VCaP (cell line): Measurements from ENCODE around the gene SLC25A29.
"Not testable (repeated sequence)": the region's sequence is repeated elsewhere in the genome, so short reads cannot be mapped to it uniquely, and the experiment has no call there.

ENCODE experiments used
- H3K27ac ChIP-seq: fragments of 450-650 bp; 2 replicates; pipeline ENCODE4 v1.5.1; 2017
- TF ChIP-seq, protein P1 (sequence below): fragments of 450-650 bp; conservative IDR thresholded peaks from 2 replicates; pipeline ENCODE4 v1.5.1; 2017; ENCODE audit warnings: mild to moderate bottlenecking, moderate library complexity

The SLC25A29 gene

DNA sequence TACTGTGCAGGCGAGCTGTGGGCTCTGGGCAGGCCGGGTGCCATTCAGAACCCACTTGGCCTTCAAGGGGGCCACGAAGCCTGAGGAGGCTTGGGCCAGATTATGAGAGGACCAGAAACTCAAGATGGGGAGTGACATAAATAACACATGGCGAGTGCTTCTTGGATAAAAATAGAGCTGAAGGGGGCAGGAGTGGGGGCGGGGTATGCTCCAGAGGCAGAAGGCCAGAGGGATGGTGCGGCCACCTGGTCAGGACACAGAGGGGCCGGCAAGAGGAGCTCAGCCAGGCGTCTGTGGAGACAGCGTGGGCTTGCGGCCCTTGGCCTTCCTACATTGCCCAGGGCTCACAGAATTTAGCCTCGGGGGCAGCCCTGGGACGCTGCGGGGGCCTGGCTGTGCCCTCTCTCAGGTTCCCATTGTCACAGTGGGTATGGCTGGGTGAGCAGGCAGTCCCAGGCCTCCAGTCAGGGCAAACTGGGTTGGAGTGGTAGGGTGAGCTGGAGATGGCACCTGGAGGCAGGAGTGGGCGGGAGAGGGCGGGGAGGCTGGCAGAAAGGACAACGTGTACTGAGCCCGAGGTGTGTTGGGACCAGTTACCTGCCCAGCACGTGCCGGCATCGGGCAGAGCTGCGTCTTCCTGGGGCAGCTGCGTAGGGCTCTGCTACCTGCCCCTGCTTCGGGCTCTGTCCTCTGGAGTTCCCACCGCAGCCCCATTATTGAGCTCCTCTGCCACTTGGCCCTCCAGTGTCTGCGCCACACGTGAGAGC lies 7.4 kb upstream of the SLC25A29 start:
- TF ChIP-seq, protein P1, sequence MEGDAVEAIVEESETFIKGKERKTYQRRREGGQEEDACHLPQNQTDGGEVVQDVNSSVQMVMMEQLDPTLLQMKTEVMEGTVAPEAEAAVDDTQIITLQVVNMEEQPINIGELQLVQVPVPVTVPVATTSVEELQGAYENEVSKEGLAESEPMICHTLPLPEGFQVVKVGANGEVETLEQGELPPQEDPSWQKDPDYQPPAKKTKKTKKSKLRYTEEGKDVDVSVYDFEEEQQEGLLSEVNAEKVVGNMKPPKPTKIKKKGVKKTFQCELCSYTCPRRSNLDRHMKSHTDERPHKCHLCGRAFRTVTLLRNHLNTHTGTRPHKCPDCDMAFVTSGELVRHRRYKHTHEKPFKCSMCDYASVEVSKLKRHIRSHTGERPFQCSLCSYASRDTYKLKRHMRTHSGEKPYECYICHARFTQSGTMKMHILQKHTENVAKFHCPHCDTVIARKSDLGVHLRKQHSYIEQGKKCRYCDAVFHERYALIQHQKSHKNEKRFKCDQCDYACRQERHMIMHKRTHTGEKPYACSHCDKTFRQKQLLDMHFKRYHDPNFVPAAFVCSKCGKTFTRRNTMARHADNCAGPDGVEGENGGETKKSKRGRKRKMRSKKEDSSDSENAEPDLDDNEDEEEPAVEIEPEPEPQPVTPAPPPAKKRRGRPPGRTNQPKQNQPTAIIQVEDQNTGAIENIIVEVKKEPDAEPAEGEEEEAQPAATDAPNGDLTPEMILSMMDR, result no peak
- H3K27ac ChIP-seq, result no peak overlapping the region

DNA sequence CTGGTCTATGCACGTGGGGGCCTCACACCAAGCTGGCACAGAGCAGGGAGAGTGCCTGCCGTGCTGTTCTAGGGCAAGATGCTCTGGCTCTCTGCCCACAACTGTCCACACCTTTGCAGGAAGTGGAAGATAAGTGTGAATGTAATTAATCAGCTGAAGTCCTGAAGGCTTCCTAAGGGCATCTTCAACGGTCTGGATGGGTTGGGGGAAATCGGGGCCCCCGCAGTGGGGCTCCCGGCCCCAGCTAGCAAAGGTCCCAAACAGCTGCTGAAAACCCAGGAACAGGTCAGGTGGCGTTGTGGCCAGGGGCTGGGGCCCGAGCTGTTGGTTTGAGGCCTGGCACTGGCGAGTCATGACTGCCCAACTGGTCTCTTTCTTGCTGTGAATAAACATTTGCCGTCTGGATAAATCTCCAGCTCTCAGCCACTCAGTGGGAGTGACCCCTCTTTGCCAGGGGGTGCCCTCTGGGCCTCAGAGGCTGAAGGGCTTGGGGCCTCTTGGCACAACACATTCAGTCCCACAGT lies 6.7 kb upstream of the SLC25A29 start:
- TF ChIP-seq, protein P1, result no peak
- no peak overlapping the region for H3K27ac ChIP-seq

- not testable (repeated sequence) for H3K27ac ChIP-seq
Observed at GRCh38 chr14:100312110-100312876, 6.0 kb upstream of the SLC25A29 start.

- H3K27ac ChIP-seq, result peak overlapping the region; percentile 86
- TF ChIP-seq, protein P1, result no peak
Observed at GRCh38 chr14:100309028-100309737, 2.9 kb upstream of the SLC25A29 start.

- peak overlapping the region; percentile 86 for H3K27ac ChIP-seq
Observed at GRCh38 chr14:100308427-100308792, 2.2 kb upstream of the SLC25A29 start.

- TF ChIP-seq, protein P1, result 0 out of 2 replicates have a peak, but pooled peaks have one; percentile 16
- H3K27ac ChIP-seq, result peak overlapping the region; percentile 86
Observed at GRCh38 chr14:100307766-100308426, 1.7 kb upstream of the SLC25A29 start.

- peak overlapping the region; percentile 86 for H3K27ac ChIP-seq
- TF ChIP-seq, protein P1, result 0 out of 2 replicates have a peak, but pooled peaks have one; percentile 1
Observed at GRCh38 chr14:100306998-100307765, 938 bp upstream of the SLC25A29 start.
